Suppressor macrophage treated with lipopolysaccharide for 4 hours (primary cell): ENCODE data around the gene AHCTF1.
A peak's percentile ranks its signal among the peaks of the same experiment; 100 is the strongest.

Source experiments
- DNase-seq: peaks from one replicate; pipeline ENCODE4 v3.0.0-alpha.2; 2020

Gene AHCTF1, protein sequence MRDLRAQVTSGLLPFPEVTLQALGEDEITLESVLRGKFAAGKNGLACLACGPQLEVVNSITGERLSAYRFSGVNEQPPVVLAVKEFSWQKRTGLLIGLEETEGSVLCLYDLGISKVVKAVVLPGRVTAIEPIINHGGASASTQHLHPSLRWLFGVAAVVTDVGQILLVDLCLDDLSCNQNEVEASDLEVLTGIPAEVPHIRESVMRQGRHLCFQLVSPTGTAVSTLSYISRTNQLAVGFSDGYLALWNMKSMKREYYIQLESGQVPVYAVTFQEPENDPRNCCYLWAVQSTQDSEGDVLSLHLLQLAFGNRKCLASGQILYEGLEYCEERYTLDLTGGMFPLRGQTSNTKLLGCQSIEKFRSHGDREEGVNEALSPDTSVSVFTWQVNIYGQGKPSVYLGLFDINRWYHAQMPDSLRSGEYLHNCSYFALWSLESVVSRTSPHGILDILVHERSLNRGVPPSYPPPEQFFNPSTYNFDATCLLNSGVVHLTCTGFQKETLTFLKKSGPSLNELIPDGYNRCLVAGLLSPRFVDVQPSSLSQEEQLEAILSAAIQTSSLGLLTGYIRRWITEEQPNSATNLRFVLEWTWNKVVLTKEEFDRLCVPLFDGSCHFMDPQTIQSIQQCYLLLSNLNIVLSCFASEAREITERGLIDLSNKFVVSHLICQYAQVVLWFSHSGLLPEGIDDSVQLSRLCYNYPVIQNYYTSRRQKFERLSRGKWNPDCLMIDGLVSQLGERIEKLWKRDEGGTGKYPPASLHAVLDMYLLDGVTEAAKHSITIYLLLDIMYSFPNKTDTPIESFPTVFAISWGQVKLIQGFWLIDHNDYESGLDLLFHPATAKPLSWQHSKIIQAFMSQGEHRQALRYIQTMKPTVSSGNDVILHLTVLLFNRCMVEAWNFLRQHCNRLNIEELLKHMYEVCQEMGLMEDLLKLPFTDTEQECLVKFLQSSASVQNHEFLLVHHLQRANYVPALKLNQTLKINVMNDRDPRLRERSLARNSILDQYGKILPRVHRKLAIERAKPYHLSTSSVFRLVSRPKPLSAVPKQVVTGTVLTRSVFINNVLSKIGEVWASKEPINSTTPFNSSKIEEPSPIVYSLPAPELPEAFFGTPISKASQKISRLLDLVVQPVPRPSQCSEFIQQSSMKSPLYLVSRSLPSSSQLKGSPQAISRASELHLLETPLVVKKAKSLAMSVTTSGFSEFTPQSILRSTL (N-terminal part only)

DNA sequence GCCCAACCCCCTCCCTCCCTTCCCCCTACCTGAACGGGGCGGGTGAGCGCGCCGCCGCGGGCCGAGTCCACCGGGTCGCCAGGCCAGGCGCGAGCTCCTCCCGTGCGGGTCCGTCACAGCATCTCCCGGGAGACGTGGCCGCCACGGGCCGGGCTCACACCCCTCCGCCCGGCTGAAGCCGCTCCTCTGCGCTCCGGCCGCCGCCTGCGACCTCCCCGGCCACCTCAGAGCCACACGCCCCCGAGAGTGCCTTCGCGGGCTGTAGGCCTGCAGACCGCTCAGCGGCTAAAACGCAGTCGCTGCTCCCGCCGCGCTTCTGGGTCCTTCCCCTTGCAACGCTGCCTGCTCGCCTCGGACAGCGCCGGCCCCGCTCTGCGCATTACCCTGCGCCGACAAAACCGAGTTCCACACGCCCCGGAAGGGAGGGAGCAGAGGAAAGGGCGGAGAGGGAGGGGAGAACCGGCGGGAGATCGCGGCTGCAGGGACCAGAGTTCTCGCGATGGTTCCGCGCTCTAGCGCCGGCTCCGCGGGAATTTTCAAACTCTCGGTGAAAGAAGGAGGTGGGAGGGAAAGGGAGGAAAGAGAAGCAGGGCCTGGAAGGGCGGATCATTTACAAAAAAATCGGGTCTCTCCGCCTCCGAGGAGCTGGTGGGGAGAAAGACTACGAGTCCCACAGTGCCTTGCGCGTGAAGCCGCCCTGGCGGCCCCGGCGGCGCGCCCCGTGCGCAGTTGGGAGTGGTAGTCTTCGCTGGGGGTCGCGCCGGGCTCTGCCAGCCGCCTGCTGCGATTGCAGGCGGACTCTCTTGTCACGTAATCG lies at the start of gene AHCTF1:
TSS of gene AHCTF1 (minus strand) at position 400 of the 817 bp plus-strand sequence. CDS start 13,578 bp downstream, outside the sequence.
- DNase-seq = peak; percentile 99

DNA sequence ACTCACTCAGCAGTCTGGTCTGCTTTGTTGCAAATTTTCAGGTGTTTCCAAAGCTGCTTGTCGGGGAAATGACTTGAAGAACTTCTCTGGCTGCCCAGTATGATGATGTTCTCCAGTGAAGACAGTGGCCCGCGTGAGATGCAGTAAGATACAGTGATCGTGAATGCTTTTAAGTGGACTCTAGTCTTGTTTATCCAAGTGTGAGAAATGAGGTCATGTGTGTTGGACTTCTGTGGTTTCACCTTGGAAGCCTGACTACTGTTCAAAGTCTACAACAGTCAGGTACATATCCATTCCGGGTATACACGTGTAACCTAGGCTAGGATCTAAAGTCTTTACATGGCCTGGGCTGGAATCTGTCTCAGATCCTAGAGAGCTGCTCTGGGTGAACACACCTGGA lies 47.0 kb upstream of the AHCTF1 start:
- DNase-seq = no peak

DNA sequence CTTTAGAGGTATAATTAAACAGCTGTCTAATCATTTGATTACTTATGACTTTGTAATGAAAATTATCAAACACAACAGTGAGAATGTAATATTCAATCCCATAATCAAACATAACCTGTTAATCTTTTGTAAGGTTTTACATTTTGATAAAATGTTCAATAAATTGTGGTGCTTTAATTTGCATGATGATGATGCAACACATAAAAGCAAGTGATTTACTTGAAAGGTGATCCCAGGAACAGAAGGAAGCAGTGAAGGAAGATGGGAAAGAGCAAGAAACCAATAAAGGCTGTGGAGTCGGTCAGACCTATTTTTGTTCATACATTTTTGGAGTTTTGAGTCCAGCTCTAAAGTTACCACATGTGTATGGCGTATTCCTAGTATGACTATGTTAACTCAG lies 46.5 kb upstream of the AHCTF1 start:
- no peak for DNase-seq

DNA sequence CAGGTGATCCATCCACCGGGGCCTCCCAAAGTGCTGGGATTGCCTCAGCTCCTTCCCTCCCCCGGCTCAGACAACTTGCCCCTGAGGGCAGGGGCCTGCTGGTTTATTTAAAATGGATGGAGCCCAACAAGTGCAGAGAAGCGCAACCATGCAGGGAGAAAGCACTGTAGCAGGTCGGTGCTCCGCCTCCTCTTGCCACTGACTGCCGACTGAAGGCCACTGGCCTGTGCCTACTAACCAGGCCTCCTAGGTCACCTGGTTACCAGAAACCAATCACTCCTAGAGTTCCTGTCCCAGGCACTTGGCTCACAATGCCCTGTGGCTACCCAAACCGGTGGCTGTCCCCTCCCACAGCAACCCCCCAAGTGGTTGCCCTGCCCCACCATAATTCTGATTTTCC lies 40.2 kb upstream of the AHCTF1 start:
- DNase-seq = no peak

DNA sequence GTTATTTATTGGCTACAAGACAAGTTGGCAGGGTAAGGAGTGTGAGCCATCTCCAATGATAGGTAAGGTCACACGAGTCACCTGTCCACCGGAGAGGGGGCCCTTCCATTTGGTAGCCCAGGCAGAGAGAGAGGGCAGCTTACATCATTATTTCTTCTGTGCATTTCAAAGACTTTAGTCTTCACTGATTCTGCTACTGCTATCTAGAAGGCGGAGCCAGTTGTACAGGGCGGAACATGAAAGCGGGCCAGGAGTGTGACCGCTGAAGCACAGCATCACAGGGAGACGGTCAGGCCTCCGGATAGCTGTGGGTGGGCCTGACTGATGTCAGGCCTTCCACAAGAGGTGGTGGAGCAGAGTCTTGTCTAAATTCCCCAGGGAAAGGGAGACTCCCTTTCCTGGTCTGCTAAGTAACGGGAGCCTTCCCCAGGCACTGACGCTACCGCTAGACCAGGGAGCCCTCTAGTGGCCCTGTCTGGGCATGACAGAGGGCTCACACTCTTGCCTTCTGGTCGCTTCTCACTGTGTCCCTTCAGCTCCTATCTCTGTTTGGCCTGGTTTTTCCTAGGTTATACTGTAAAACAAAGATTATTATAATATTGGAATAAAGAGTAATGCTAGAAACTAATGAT lies 39.5 kb upstream of the AHCTF1 start:
- peak; percentile 49 for DNase-seq

DNA sequence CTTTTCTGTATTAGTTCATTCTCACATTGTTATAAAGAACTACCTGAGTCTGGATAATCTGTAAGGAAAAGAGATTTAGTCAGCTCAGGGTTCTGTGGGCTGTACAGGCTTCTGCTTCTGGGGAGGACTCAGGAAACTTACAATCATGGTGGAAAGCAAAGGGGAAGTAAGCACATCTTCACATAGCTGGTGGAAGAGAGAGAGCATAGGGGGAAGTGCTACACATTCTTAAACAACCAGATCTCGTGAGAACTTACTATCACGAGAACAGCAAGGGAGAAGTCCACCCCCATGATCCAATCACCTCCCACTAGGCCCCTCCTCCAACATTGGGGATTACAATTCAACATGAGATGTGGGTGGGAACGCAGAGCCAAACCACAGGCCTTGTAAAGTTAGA lies 37.9 kb upstream of the AHCTF1 start:
- DNase-seq = no peak

DNA sequence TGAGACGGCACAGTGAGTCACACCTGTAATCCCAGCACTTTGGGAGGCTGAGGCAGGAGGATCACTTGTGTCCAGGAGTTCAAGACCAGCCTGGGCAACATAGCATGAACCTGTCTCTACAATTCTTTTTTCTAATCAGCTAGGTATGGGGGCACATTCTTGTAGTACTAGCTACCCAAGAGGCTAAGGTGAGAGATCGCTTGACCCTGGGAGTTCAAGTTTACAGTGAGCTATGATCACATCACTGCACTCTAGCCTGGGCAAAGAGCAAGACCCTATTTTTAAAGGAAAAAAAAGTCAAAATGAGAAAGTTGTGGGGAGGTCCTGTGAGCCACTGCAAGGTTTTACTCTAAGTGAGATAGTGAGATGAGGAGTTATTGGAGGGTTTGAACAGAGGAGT lies 34.8 kb upstream of the AHCTF1 start:
- no peak for DNase-seq

DNA sequence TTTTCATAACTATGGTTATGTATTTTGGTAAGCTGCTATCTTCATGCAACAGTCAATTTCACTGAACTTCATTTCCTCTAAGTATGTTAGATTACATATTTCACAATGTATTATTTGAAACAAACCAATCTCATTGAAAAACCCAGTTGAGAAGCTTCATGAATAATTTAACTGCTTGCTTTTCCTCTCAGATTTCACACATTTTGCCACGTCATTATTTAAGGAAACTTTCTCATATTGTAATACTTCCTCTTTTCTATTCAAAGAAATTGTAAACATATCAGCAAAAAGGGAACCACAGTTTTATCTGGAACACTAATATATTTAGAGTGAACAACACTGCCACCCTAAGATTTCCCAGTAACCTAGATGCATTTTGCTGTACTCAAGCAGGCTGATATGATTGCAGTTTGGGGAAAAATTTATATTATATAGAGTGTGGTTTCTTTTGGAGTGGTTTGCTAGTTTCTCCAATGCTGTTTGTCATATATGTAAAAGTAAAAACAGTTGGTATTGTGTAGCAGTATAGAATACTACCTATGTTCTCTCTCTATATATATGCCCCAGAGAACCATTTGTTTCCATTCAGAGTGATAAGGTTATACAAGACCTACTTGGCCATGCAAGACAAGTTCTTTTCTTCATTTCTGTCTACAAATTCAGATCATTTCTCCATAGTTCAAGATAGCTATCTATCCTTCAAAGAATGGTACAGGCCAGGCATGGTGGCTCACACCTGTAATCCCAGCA lies 28.4 kb upstream of the AHCTF1 start:
- peak; percentile 91 for DNase-seq

DNA sequence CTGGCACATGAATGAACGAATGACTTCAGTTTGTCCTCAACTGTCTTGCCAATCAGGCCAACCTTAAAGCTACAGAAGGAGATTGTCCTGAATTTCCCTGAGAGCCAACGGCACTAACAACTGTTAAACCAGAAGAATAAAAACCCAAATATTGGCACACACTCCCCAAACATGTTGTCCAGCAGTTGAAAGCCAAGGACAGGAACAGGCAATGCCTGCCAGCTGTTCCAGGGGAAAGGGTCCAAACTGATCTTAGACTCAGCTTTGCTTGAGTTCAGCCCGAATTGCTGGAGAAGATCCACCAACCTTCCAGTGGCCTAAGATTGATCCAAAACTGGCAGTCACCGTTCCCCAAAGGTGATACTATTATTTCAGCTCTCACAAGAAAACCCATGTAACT lies 22.4 kb upstream of the AHCTF1 start:
- no peak for DNase-seq

DNA sequence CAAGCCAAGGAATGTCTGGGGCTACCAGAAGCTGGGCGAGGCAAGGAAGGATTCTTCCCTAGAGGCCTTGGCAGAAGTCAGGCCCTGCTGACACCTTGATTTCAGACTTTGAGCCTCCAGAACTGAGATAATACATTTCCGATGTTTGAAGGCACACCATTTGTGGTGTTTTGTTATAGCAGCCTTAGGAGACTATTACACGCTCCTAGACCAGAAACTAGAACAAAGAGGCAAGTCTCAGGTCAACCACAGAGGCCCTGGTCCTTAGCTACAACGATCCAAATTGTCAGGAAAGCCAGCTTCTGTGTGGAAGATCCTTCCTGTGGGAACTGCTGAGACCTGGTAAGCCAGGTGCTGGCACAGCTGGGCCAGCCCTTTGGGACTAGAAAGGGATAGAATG lies 19.7 kb upstream of the AHCTF1 start:
- no peak for DNase-seq

DNA sequence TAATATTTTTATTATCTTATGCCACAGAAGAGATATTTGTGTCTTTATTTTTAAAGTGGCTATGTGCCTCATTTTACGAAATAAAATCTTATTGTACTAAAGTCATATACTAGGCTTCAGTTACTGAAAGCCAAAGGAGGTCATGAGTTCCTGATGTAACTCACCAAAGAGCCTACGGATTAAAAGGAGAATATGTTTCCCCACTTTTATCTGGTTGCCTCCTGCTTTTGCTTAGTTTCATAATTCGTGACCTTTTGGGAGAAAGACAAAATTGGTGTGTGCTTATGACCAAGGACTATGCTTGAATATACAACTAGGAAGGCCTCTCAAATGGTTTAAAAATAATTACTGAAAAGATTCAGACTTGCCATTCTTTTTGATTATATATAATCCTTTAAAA lies 18.2 kb upstream of the AHCTF1 start:
- peak; percentile 50 for DNase-seq

DNA sequence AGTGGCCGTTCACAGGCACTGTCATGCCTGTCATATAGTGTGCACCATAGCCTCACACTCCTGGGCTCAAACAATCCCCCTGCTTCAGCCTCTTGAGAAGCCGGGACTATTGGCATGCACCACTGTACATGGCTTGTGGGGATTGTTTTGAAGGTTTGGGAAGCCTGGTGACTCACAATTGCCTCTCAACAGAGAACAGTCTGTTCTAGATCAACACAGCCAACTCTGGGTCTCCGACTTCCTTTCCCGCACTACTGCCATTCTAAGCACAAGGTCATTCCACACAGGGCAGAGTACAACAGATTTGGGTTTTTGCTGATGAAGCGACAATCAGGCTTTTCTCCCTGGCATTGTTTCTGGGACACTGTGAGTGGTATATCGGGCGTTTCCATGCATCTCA lies 15.5 kb upstream of the AHCTF1 start:
- DNase-seq = no peak

DNA sequence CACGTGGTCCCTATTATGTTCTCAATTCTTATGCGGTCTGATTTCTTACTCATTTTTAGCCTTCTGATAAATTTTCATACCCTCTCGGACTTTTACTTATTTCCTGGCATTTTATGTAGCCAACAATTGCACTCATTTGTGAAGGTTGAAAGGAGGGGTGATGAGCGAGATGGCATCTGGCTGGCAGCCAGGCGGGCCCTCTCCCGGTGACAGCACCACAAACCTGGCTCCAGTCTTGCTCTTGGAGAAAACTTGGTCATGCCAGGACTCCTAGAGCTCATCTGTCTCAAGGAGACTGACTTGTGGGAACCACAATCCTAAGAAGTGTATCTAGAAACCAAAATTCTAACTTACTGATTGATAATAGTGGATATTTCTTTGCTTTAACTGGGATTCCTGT lies 14.6 kb upstream of the AHCTF1 start:
- DNase-seq = no peak

DNA sequence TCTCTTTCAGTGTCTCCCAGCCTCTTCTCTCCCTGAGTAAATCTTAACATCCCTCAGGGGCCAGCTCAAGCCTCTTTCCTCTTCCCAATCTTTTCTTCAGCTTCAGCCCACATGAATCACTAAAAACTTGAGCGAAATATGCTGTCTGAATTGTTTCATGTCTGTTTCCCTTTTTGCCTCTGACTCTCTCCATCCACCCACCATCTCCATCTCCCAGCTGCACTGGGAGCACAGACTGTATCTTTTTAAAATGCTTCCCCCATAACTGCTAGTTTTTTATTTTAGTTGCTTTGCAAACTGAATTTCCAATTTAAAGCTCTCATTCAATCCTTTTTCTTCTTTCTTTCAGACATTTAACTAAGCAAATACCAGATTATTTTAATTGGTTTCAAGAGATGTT lies 3.0 kb upstream of the AHCTF1 start:
- peak; percentile 31 for DNase-seq

DNA sequence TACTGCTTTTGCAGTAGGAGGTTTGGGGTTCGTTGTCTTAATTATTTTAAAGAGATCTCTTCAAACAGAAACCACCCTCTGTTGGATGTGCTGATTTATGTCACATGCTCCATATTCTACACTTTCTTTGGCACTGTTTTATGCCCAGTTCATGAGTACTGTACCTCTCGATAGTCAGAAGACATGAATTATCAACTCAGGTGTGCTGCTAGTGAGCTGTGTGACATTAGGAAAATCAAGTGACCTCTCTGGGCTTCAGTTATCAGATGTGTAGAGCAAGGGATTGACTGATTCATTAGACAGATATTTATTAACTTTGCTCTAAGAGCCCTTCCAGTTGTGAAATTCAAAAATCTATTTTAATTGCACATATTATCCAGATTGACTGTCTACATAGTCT lies 2.1 kb upstream of the AHCTF1 start:
- no peak for DNase-seq

DNA sequence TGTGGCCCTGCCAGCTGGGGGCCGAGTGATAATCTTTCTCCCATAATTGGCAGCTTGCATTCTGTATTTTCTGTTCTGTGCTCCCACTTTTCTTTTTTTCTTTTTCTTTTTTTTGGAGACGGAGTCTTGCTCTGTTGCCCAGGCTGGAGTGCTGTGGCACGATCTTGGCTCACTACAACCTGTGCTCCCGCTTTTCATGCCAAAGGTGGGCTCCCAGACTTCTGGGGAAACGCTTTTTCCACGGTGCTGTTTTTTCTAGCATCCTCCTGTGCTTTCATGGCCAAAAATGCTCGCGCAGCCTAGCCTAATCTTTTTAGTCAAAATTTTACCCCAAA lies 585 bp upstream of the AHCTF1 start:
- DNase-seq = no peak

DNA sequence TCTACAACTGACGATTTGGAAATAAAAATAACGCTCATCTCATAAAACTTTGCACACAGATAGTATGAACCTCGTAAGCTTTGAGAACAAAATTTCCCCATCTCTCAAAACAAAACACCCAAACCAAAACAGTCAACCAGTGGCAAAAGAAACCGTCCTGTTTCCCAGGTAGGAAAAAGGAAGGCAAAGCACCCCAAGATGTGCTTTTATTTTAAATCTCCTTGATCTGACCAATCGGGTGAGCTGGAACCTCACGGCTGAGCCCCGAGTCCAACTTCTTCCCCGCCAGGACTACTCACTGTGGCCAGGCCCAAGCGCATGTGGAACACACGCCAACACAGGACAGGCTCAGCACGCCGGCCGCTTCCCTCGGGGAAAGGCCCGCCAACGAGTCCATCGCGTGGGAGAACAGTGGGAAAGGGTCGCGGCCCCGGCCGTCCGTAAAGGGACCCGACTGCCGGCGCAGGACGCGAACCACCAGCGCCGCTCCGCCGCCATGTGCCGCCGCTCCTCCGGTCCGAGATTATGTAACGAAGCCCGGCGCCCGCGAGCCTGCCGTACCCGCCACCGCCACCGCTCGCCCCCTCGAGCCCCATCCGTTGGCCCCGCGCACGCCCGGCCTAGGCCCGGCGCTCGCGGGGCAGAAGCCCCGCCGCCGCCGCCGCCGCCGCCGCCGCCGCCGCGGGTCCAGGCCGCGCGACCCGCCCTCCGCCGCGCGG lies 759 bp downstream of the AHCTF1 start:
- peak; percentile 58 for DNase-seq

DNA sequence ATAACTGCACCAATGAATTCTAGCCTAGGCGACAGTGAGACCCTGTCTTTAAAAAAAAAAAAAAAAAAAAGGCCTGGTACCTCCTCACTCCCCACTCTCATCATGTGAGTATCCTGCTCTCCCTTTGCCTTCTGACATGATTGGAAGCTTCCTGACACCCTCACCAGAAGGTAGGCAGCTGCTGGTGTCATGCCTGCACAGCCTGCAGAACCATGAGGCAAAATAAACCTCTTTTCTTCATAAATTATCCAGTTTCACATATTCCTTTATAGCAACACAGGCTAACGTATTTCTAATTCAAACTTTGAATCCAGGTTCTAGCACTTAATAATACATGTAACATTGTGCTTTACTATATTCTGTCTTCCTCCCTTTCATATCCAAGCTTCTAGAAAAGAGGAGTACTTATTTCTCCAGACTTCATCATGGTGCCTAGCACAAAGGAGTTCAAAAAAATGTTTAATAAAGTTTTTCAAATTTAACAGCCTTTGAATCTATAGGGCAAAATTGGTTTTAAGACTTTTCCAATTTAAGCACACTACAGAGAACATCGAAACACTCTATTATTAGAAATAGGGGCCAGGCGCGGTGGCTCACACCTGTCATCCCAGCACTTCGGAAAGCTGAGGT lies 5.6 kb downstream of the AHCTF1 start:
- DNase-seq = no peak

DNA sequence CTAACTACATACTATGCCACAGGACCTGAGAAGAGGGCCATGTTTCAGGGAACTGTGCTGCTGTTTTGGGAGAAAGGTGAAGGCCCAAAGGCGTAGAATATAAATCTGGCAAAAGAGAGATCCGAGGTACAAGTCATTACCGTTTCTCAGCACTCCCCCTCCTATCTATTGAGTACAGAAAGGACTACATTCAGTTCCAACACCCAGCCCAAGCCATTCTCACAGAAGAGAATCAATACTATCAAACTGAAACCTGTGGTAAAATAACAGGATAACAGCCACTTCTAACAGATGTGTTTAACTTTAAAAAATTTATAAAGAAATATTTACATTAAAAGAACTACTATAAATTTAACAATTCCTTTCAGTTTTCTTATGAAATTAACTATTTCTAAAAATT lies 7.8 kb downstream of the AHCTF1 start:
- DNase-seq = no peak

DNA sequence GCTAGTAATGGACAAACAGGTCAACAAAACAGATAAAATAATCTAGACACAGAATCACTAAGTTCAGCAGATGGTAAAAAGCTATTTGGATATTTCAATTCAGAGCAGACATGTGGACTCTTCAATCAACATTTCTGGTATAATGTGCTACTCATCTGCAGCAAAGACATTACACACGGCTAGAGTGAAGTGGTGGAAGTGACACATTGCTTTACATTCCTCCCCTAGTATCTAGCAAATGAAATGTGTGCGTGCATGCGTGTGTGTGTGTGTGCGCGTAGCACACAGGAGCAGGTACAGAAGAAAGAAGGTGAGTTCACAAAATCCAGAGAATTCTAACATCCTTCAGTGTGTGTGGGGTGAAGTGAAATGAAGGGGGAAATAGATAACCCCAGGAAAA lies 8.3 kb downstream of the AHCTF1 start:
- no peak for DNase-seq
